Amniotic epithelial cell (primary cell): ENCODE measurements around the gene SLC26A5.

Source experiments
- DNase-seq: peaks from one replicate; pipeline ENCODE4 v3.0.0-alpha.2; 2010; ENCODE audit warnings: low read depth

Gene SLC26A5

DNA sequence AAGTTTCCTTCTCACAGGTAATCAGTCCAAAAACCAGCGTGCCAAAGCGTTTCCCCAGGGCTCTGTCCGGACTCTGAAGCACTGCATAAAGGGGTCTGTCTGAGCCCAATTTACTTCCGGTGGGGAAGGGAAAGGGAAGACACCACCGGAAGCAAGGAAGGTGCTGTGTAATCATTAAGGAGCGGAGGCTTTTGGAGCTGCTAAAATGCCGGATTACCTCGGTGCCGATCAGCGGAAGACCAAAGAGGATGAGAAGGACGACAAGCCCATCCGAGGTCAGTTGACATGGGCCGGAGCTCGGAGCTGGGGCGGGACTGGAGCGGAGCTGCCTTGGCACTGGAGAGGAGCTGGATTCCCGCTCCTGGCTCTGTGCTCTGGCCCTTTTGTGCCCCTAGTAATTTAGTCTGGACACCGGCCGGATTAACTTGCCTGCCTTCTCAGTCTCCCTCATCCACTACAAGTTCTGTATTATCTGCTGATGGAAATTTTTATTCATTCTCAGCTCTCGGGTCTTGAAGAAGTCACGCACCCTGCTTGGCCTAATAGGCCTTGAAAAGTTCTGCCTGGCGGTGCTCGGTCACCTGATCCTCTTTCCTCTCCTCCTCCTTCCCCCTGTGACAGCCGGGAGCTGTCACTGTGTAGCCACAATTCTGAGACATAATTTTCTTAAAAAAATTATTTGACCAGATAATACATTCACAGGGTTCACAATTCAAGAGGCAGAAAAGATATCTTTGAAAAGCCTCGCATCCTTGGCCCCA, 98.3 kb downstream of the SLC26A5 start, which contains the start of gene PSMC2:
PSMC2 (plus strand) TSS at position 137 of the 761 bp plus-strand sequence; CDS start at position 206, 69 bp downstream.
- DNase-seq, result peak; percentile 91

DNA sequence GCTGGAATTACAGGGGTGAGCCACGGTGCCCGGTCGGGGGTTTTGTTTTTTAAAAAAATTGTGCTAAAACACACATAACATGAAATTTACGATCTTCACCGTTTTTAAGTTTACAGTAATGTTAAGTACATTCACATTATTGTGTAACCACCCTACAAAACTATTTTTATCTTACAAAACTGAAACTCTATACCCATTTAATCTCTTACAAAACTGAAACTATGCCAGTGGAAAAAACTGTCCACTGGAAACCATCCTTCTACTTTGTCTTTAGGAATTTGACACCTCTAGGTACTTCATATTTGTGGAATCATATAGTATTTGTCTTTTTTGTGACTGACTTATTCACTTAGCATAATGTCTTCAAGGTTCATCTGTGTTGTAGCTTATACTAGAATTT, 99.6 kb downstream of the SLC26A5 start:
- DNase-seq, result no peak

DNA sequence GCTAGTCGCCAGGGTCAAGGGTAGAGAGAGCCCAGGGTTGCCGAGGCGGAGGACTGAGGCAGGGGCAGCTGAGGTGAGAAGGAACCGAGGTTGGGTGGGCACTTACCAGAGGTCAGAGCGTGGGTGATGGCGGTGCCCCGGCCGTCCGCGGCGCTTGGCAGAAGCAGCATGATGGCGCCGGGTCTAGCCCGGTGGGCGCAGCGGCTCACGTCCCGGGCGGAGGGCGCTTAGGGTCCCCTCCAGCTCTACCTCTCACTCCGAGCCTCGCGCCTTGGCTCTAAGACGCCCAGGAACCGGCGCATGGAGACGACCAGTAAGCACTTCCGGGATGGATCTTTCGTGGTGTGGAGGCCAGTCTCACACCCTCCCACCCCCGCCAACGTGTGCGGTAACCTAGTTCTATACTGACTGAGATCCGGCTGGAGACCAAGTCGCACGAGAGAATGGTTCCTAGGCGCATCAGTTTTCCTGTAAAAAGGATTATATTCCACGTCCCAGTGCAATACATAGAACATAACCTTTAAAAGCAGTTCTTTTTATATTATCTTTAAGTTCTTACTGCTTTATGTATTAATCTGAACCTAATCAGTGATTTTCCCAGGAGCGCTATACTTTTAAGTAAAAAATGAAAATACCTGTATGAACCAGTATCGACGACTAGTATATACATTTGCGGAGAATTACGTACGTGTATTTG, 101.4 kb downstream of the SLC26A5 start, which contains the start of gene DNAJC2:
DNAJC2 (minus strand) TSS at position 315 of the 697 bp plus-strand sequence; CDS start at position 170, 145 bp downstream.
- DNase-seq, result peak; percentile 93

DNA sequence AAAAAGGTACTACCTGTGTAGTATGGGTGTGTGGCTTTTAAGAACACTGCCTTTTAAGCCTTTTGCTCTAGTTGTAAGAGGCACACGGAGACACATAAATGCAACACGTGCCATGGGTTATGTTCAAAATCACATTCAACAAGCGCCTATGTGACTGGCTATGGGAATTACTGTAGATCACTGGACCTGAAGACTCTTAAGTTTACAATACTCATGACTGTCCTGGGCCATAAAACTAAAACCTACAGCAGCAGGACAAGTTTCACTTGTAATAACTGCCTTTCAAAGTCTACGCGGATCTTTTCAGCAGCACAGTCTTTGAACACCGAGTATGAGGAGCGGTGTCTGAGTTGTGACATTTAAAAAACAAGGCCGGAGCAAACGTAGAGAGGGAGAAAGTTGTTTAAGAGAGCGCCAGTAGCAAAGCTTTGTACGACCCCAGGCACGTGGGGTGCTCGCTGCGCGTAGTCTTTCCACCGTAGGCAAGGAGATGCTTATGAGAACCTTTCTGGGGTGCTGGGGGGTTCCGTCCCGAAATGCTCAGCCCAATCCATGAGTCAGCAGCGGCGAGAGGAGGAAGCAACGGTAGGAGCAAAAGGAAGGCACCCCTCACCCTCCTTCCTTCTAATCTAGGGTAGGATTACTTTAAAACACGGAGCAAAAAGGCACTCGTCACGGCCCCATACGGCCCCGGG, 102.1 kb downstream of the SLC26A5 start:
- peak; percentile 34 for DNase-seq

DNA sequence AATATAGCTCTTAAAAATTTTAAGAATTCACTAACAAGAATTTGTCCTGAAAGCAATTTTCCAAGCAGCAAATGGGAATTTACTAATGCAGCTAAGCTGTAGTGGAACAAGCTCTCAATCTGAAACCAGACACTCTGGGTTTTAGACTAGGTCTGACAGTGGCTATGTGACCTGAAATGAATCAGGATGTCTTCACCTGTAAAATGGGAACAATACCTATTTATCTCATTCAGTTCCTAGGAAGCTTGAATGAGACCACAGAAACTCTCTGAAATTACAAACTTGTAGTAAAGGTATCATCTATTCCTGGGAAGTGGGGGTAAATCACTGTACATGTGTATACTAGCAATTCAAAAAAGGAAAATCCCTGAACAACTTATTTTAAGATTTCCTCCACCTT, 102.7 kb downstream of the SLC26A5 start:
- DNase-seq, result no peak

DNA sequence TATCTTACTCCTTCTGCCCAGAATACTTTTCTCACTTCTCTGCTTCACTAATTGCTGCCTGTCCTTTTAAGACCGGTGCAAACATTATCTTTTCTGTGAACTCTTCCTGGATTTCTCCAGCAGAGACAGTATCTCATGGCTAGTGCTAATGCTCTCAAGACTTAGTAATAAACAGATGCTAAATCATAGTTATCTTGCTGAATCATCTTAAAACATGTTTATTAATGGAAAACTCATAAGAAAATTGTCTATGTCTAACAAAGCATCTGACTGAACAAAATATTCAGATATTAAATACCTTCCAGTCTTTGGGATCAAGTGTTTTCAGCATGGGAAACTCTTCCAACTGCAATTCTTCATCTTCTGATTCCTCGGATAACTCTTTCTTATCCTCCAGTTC, 104.5 kb downstream of the SLC26A5 start:
- DNase-seq, result peak; percentile 35

DNA sequence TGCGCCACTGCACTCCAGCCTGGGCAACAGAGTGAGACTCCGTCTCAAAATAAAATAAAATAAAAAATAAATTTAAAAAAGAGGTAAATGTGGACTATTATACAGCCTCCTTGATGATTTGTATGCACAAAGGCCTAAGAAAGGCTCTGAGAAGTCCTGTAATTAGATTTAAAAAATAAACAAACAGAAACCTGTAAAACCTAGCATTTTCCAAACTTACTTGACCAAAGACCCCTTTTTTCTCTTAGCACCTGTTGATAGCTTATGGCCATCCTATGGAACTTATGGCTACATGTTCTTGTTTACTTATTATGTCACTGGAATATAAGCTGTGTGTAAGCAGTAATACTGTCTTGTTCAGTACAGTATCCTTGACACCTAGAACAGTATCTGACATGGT, 107.1 kb downstream of the SLC26A5 start:
- no peak for DNase-seq

DNA sequence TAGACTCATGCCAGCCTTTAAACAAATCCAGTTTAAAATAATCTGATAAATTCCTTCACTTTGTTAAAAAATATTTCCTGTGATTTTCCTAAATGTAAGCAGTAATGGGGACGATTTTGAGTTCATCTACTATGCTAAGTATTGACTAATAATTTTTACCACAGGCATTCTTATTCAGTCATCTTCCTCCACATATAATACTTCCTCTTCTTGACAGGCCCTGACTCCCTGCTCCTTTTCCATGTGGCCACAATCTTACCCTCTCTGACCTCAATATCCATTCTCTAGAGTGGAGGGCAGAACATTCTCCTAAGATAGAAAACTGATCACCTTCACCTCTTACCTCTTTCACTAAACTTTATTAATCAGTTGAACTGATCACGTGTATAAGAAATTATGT, 109.2 kb downstream of the SLC26A5 start:
- DNase-seq, result no peak

DNA sequence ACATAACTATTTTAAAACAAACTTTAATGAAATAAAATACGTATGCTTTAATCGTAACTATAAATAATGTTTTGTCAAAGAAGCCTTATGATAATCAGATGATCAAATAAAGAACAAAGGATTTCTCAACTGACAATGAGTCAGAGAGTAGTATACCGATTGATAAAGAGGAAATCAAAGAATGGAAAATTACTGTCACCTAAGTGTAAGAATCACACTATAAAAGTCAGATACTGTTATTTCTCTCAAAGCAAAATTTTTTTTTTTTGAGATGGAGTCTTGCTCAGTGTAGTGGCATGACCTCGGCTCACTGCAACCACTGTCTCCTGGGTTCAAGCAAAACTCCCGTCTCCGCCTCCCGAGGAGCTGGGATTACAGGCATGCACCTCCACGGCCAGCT, 120.3 kb downstream of the SLC26A5 start:
- DNase-seq, result no peak
